ENCODE results near the gene HOXA9.

The HOXA9 gene

GRCh38 chr7:27187475-27188385, 22.4 kb upstream of the HOXA9 start:
- no peak for DNase-seq

- DNase-seq, result no peak
Observed at GRCh38 chr7:27186668-27187474, 21.5 kb upstream of the HOXA9 start.

GRCh38 chr7:27185854-27186667, 20.7 kb upstream of the HOXA9 start:
- DNase-seq, result no peak

- peak; percentile 25 for DNase-seq
Observed at GRCh38 chr7:27185013-27185853, 19.9 kb upstream of the HOXA9 start, which contains the start of gene HOXA11. TSS of gene HOXA11 (minus strand) at chr7:27185232. CDS start at chr7:27185144, 88 bp downstream.

GRCh38 chr7:27184337-27185012, 19.1 kb upstream of the HOXA9 start:
- peak; percentile 54 for DNase-seq

GRCh38 chr7:27183682-27184336, 18.5 kb upstream of the HOXA9 start:
- peak; percentile 43 for DNase-seq

- peak; percentile 30 for DNase-seq
Observed at GRCh38 chr7:27182861-27183681, 17.7 kb upstream of the HOXA9 start.

- DNase-seq, result no peak
Observed at GRCh38 chr7:27182285-27182841, 17.0 kb upstream of the HOXA9 start.

GRCh38 chr7:27181795-27182275, 16.5 kb upstream of the HOXA9 start:
- DNase-seq, result no peak

GRCh38 chr7:27180431-27181420, 15.4 kb upstream of the HOXA9 start:
- no peak for DNase-seq

- DNase-seq, result peak; percentile 54
Observed at GRCh38 chr7:27179503-27180430, 14.4 kb upstream of the HOXA9 start.

- no peak for DNase-seq
Observed at GRCh38 chr7:27179030-27179429, 13.7 kb upstream of the HOXA9 start.

GRCh38 chr7:27178366-27178765, 13.0 kb upstream of the HOXA9 start:
- no peak for DNase-seq

- no peak for DNase-seq
Observed at GRCh38 chr7:27177795-27178320, 12.5 kb upstream of the HOXA9 start.

GRCh38 chr7:27176962-27177794, 11.8 kb upstream of the HOXA9 start:
- no peak for DNase-seq

- DNase-seq, result no peak
Observed at GRCh38 chr7:27176524-27176845, 11.1 kb upstream of the HOXA9 start.

Measured in NCI-H510A treated with DMSO at 0.1 percent for 48 hours (cell line).